Neural progenitor cell (in vitro differentiated cells): ENCODE data around the gene CELF4.

Experiments
- EZH2 ChIP-seq: fragments of 200-600 bp; sonication (generic); IDR thresholded peaks from 2 replicates; pipeline ENCODE4 v1.6.1; 2017; ENCODE audit warnings: antibody characterized with exemption, mild to moderate bottlenecking, moderate library complexity
- TF ChIP-seq, protein P1 (sequence below): fragments of 200-600 bp; sonication (generic); IDR thresholded peaks from 2 replicates; pipeline ENCODE4 v1.5.1; 2017; ENCODE audit warnings: antibody characterized with exemption, mild to moderate bottlenecking

DNA sequence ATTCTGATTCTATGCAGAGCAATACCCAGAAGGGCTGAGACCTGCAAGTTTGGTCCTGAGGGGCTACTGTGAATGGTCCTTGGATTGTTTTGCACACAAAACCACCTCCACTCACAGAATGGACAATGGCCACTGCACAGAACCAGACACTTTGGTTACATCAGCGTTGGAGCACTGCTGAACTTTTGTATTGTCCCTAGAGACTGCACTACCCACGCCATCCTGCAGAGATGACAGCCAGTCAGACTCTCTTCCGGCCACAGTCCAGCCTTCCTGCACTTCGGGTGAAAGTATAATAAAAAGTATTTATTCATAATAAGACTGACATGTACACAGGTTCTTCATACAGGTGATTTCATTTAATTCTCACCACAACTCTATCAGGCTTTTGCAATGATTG, 35.7 kb downstream of the CELF4 start:
- TF ChIP-seq, protein P1, sequence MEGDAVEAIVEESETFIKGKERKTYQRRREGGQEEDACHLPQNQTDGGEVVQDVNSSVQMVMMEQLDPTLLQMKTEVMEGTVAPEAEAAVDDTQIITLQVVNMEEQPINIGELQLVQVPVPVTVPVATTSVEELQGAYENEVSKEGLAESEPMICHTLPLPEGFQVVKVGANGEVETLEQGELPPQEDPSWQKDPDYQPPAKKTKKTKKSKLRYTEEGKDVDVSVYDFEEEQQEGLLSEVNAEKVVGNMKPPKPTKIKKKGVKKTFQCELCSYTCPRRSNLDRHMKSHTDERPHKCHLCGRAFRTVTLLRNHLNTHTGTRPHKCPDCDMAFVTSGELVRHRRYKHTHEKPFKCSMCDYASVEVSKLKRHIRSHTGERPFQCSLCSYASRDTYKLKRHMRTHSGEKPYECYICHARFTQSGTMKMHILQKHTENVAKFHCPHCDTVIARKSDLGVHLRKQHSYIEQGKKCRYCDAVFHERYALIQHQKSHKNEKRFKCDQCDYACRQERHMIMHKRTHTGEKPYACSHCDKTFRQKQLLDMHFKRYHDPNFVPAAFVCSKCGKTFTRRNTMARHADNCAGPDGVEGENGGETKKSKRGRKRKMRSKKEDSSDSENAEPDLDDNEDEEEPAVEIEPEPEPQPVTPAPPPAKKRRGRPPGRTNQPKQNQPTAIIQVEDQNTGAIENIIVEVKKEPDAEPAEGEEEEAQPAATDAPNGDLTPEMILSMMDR: no peak
- TF ChIP-seq EZH2: no peak
